Measurements from ENCODE around the gene MYH15.

Gene MYH15

DNA sequence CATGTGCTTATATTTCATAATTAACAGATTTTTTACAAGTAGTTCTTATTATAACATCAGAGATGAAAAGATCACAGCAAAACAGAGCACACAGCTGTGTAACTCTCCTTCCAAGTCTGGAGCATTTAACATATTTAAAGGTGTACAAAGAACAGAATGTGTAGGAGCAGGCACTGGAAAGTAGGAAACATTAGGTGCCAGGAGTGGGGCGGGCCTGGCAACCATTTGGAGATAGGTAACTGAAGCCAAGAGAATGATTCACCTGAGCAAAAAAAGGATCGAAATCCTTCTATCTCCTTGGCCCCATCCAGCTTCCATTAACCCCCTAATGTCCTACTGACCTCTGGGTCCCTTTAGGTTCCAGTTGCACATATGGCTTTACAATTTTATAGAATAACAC is 2.3 kb upstream of the MYH15 start:
- no peak for DNase-seq (ENCODE audit: low spot score)
- TF ChIP-seq, protein P1, sequence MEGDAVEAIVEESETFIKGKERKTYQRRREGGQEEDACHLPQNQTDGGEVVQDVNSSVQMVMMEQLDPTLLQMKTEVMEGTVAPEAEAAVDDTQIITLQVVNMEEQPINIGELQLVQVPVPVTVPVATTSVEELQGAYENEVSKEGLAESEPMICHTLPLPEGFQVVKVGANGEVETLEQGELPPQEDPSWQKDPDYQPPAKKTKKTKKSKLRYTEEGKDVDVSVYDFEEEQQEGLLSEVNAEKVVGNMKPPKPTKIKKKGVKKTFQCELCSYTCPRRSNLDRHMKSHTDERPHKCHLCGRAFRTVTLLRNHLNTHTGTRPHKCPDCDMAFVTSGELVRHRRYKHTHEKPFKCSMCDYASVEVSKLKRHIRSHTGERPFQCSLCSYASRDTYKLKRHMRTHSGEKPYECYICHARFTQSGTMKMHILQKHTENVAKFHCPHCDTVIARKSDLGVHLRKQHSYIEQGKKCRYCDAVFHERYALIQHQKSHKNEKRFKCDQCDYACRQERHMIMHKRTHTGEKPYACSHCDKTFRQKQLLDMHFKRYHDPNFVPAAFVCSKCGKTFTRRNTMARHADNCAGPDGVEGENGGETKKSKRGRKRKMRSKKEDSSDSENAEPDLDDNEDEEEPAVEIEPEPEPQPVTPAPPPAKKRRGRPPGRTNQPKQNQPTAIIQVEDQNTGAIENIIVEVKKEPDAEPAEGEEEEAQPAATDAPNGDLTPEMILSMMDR (IDR thresholded peaks at IDR 0.05; ENCODE audit: extremely low read depth, insufficient read depth, missing control alignments), result no peak
- in situ Hi-C loops (cut with MboI; ENCODE audit: low pct_unique_long_range_greater_than_20kb, low sequenced_read_pairs, unreplicated experiment), result loop anchor here (25.0 kb wide), 1 partner anchor 400 kb away; no protein-coding TSS in a partner anchor

DNA sequence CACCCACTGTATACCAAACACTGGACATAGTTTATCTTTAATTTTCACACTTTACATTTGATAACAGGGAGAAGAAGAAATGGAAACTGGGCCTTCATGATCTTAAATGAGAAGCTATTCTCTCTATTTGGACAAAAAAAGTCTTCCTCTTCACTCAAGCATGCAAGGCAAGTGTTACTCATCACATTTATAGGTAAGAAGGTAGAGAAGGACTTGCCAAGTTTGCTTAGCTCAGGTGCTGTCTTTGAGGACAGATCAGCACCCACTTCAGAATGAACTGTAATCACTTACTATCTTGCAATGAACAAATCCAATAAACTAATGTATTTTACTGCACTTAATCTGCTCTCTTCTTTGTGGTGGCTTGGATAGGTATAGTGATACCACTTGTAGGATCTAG is 1.1 kb upstream of the MYH15 start:
- no peak for DNase-seq (ENCODE audit: low spot score)
- in situ Hi-C loops (cut with MboI; ENCODE audit: low pct_unique_long_range_greater_than_20kb, low sequenced_read_pairs, unreplicated experiment), result loop anchor here (25.0 kb wide), 1 partner anchor 401 kb away; no protein-coding TSS in a partner anchor
- TF ChIP-seq, protein P1 (IDR thresholded peaks at IDR 0.05; ENCODE audit: extremely low read depth, insufficient read depth, missing control alignments), result no peak

DNA sequence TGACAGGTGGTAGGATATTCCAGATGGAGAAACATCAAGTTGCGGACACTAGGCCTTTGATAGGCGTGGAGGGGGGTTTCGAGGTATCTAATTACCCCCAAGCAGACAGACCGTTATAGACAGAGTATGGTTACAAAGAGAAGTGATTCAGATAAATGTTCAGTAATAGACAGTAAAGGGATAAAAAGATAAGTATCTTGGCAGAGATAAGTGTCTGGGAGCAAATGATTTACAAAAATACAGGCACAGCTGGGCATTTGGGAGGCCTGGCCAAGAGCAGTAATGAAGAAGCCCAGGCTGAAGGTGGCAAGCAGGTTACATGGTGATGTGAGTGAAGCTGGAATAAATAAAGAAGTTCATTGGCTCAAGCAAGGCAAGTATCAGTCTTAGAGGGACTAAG is 659 bp upstream of the MYH15 start:
- TF ChIP-seq, protein P1 (IDR thresholded peaks at IDR 0.05; ENCODE audit: extremely low read depth, insufficient read depth, missing control alignments), result no peak
- in situ Hi-C loops (cut with MboI; ENCODE audit: low pct_unique_long_range_greater_than_20kb, low sequenced_read_pairs, unreplicated experiment), result loop anchor here (25.0 kb wide), 1 partner anchor 401 kb away; no protein-coding TSS in a partner anchor
- DNase-seq (ENCODE audit: low spot score), result no peak

DNA sequence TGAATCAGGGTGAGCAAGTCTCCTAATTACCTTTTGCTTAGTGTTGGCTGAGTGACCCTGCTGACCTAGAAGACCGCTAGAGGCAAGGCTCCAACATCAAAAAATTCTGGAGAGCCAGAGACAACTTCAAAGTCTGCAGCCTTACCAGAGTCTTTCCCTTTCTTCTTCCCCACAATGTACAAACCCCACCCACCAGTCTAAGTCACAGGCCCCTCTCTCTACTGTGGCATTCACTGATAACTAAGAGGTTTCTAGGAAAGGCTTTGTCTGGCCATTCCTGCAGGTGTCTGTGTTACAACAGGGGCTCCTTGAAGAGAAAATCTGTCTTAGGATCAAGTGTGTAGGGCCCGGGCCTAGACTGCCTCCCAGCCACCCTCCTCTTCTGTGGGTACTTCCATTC is 525 bp downstream of the MYH15 start:
- TF ChIP-seq, protein P1 (IDR thresholded peaks at IDR 0.05; ENCODE audit: extremely low read depth, insufficient read depth, missing control alignments), result no peak
- in situ Hi-C loops (cut with MboI; ENCODE audit: low pct_unique_long_range_greater_than_20kb, low sequenced_read_pairs, unreplicated experiment), result loop anchor here (25.0 kb wide), 1 partner anchor 402 kb away; no protein-coding TSS in a partner anchor
- no peak for DNase-seq (ENCODE audit: low spot score)

DNA sequence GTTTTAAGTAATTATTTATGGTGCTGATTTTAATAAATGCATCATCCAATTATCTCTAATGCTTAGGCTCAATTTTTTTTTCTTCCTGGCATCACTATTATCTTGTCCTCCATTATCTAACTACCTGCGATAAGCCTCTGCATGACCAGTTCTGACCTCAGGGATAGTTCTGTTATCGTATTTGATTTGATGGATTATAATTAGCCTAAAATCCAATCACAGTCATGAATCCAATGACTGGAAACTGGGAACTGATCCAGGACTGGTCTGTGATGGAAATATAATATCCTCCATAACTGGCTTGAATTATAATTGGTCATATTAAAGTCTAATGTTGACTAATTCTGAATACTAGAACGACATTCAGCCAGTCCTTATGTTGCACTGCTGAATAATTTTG is 1.1 kb downstream of the MYH15 start:
- DNase-seq (ENCODE audit: low spot score), result no peak
- in situ Hi-C loops (cut with MboI; ENCODE audit: low pct_unique_long_range_greater_than_20kb, low sequenced_read_pairs, unreplicated experiment), result loop anchor here (25.0 kb wide), 1 partner anchor 403 kb away; no protein-coding TSS in a partner anchor

DNA sequence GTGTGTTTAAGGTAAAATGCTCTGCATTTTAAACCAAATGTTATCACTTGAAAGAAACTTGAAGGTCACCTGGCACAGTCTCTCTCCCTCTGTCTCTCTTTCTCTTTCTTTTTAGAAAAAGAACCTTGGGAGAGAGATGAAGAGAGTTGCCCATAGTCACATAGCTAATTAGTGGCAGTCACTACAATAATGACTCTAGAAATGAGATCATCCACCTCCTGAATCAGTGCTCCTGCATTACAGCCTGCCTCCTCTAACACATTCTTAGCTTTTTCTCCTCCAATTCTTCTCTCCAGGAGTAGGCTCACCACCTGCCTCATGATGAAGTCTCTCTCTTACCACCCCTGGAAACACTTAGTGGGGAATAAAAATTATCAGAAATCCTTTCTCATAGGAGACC is 2.5 kb downstream of the MYH15 start:
- in situ Hi-C loops (cut with MboI; ENCODE audit: low pct_unique_long_range_greater_than_20kb, low sequenced_read_pairs, unreplicated experiment), result loop anchor here (25.0 kb wide), 1 partner anchor 404 kb away; no protein-coding TSS in a partner anchor
- TF ChIP-seq, protein P1 (IDR thresholded peaks at IDR 0.05; ENCODE audit: extremely low read depth, insufficient read depth, missing control alignments), result no peak
- DNase-seq (ENCODE audit: low spot score), result no peak

More for the DNA sequence above, 1.1 kb downstream of the MYH15 start:
- TF ChIP-seq, protein P1 (IDR thresholded peaks at IDR 0.05; ENCODE audit: extremely low read depth, insufficient read depth, missing control alignments), result no peak

Data from GM13977 (cell line).